ENCODE measurements around the gene RAB3C.

DNA sequence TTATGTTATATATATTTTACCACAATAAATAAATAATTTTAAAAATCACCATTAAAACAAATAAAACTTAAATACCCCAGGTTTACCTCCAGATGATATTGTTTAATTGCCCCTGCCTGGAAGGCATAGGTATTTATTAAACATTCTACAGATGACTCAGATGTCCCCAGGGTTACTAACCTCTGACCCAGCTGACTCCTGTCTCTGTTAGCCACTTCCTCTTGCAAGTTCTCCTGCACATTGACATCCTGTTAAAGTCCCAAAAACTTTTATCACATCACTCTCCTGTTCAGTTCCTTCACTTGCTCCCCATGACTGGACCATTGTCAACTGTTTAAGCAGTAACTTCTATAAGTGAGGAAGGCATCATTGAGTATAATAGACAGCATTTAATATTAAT, 37.0 kb upstream of the RAB3C start:
- TF ChIP-seq POLR2AphosphoS5 (IDR thresholded peaks at IDR 0.05; ENCODE audit: borderline replicate concordance, low read depth, low read length) (no peak), EZH2 (IDR thresholded peaks at IDR 0.05) (no peak)

All from SK-N-MC (cell line).